ENCODE results near the gene IFNL2. TPM values are rescaled to one million over a fixed set of nuclear protein-coding genes. Genes with fewer than 3 reads are reported as not detected.

The IFNL2 gene
- total RNA-seq, 1 donor from 2014 or later, result not detected

GRCh38 chr19:39261704-39262103 lies 6.5 kb upstream of the IFNL2 start:
- TF ChIP-seq CTCF (IDR thresholded peaks at IDR 0.05), result no peak
- Mint-ChIP-seq H3K9me3 (peaks cover 2% of the 10 kb centered on the region), H3K4me3 (no peak overlapping the region), H3K4me1 (no peaks in the 10 kb centered on the region), H3K27ac (no peak overlapping the region), H3K27me3 (peaks cover 32% of the 10 kb centered on the region), H3K36me3 (ENCODE audit: low read depth) (no peaks in the 10 kb centered on the region)
- ChIA-PET POLR2A (no interaction called here), CTCF (no interaction called here)
- ATAC-seq (ENCODE audit: low read depth) (no peak), DNase-seq (no peak)
- intact Hi-C loops (cut with micrococcal nuclease), result no loop called here

- Mint-ChIP-seq H3K36me3 (ENCODE audit: low read depth) (no peaks in the 10 kb centered on the region), H3K27ac (no peak overlapping the region), H3K4me1 (no peaks in the 10 kb centered on the region), H3K4me3 (no peak overlapping the region), H3K27me3 (peaks cover 26% of the 10 kb centered on the region), H3K9me3 (no peaks in the 10 kb centered on the region)
- ChIA-PET CTCF (no interaction called here), POLR2A (no interaction called here)
- no peak for DNase-seq
- ATAC-seq (ENCODE audit: low read depth), result no peak
- TF ChIP-seq CTCF (IDR thresholded peaks at IDR 0.05), result no peak
- intact Hi-C loops (cut with micrococcal nuclease), result no loop called here
Measured at GRCh38 chr19:39262496-39262895, 5.7 kb upstream of the IFNL2 start.

- no peak for ATAC-seq (ENCODE audit: low read depth)
- CTCF ChIA-PET, result no interaction called here
- no peaks in the 10 kb centered on the region for H3K4me1 Mint-ChIP-seq
- no peak overlapping the region for H3K4me3 Mint-ChIP-seq
- TF ChIP-seq CTCF (IDR thresholded peaks at IDR 0.05), result no peak
- no peaks in the 10 kb centered on the region for H3K36me3 Mint-ChIP-seq (ENCODE audit: low read depth)
- POLR2A ChIA-PET, result no interaction called here
- no peak for DNase-seq
- no peaks in the 10 kb centered on the region for H3K9me3 Mint-ChIP-seq
- peaks cover 31% of the 10 kb centered on the region for H3K27me3 Mint-ChIP-seq
- intact Hi-C loops (cut with micrococcal nuclease), result no loop called here
- no peak overlapping the region for H3K27ac Mint-ChIP-seq
Measured at GRCh38 chr19:39263912-39264305, 4.3 kb upstream of the IFNL2 start.

GRCh38 chr19:39264306-39265290 lies 3.6 kb upstream of the IFNL2 start:
- H3K27me3 Mint-ChIP-seq, result peaks cover 35% of the 10 kb centered on the region
- H3K4me3 Mint-ChIP-seq, result no peak overlapping the region

More at GRCh38 chr19:39264306-39265290, 3.6 kb upstream of the IFNL2 start:
- Mint-ChIP-seq H3K4me1 (no peaks in the 10 kb centered on the region), H3K9me3 (no peaks in the 10 kb centered on the region), H3K36me3 (ENCODE audit: low read depth) (no peaks in the 10 kb centered on the region), H3K27ac (no peak overlapping the region)
- no peak for ATAC-seq (ENCODE audit: low read depth)
- no peak for TF ChIP-seq CTCF (IDR thresholded peaks at IDR 0.05)
- DNase-seq, result no peak
- CTCF ChIA-PET, result no interaction called here
- POLR2A ChIA-PET, result no interaction called here
- intact Hi-C loops (cut with micrococcal nuclease), result no loop called here
